Measurements from ENCODE around the gene RYR1.

RYR1 gene

DNA sequence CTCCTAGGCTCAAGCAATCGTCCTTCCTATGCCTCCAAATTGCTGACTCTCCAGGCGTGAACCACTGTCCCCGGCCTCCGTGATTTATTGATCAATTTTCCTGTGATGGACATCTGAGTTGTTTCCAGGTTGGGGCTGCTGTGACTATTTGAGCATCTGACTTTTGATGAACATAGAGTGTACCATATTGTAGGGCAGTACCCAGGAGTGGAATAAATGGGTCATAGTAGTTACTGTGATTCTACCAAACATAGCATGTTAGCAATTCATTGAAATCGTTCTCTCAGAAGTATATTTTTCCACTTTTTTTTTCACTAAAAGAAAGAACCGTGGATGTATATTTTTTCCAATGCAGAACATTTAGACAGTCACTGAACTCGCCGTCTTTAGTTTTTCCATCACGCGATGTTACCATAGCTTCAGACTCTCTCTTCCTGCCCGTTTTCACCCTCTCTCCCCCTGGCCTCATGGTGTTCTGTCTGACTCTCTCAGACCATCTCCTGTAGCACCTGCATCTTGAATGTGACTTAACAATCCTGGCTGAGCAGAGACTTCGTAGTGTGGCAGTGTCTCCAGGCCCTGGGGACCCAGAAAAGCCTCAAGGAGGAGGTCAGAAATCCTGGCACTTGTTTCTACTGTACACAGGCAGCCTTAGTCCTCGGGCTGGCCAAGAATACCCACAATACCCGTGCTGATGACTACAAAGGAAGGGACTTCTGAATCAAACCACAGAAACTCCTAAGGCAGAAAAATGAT is 4.3 kb upstream of the RYR1 start:
- peaks cover 46% of the 10 kb centered on the region for H3K4me1 Mint-ChIP-seq (ENCODE audit: low read depth)
- H3K36me3 Mint-ChIP-seq (ENCODE audit: low read depth): no peaks in the 10 kb centered on the region
- H3K4me3 Mint-ChIP-seq: peak overlapping the region; percentile 36
- peak; percentile 58 for DNase-seq
- H3K9me3 Mint-ChIP-seq: peaks cover 2% of the 10 kb centered on the region
- H3K27me3 Mint-ChIP-seq: peaks cover 10% of the 10 kb centered on the region
- peak overlapping the region; percentile 96 for H3K27ac Mint-ChIP-seq

- DNase-seq: no peak
- Mint-ChIP-seq H3K4me3 (peak overlapping the region; percentile 18), H3K4me1 (ENCODE audit: low read depth) (peaks cover 47% of the 10 kb centered on the region), H3K9me3 (peaks cover 2% of the 10 kb centered on the region), H3K27ac (peak overlapping the region; percentile 96), H3K27me3 (peaks cover 13% of the 10 kb centered on the region), H3K36me3 (ENCODE audit: low read depth) (no peaks in the 10 kb centered on the region)
These were observed 3.7 kb upstream of the RYR1 start for GRCh38 chr19:38429811-38430156.

DNA sequence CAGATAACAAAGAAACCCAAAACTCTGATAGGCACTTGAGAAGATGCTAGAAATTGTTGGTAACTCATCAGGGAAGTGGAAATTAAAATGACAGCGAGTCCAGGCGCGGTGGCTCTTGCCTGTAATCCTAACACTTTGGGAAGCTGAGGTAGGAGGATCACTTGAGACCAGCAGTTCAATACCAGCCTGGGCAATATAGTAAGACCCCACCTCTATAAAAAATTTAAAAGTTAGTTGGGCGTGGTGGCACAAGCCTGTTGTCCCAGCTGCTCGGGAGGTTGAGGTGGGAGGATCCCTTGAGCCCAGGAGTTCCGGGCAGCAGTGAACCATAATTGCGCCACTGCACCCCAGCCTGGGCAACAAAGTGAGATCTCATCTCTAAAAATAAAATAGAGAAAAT is 2.6 kb upstream of the RYR1 start:
- no peak for DNase-seq
- Mint-ChIP-seq H3K9me3 (peaks cover 2% of the 10 kb centered on the region), H3K4me3 (no peak overlapping the region), H3K36me3 (ENCODE audit: low read depth) (no peaks in the 10 kb centered on the region), H3K27ac (no peak overlapping the region), H3K4me1 (ENCODE audit: low read depth) (peaks cover 41% of the 10 kb centered on the region), H3K27me3 (peaks cover 20% of the 10 kb centered on the region)

GRCh38 chr19:38434549-38435051 is 1.1 kb downstream of the RYR1 start:
- H3K9me3 Mint-ChIP-seq: no peaks in the 10 kb centered on the region
- H3K27ac Mint-ChIP-seq: no peak overlapping the region
- peak overlapping the region; percentile 58 for H3K4me3 Mint-ChIP-seq

GRCh38 chr19:38437295-38437694 is 3.8 kb downstream of the RYR1 start:
- Mint-ChIP-seq H3K4me3 (no peak overlapping the region), H3K27me3 (peaks cover 32% of the 10 kb centered on the region), H3K36me3 (ENCODE audit: low read depth) (no peaks in the 10 kb centered on the region), H3K27ac (no peak overlapping the region), H3K9me3 (no peaks in the 10 kb centered on the region), H3K4me1 (ENCODE audit: low read depth) (peaks cover 10% of the 10 kb centered on the region)
- no peak for DNase-seq

More at GRCh38 chr19:38434549-38435051, 1.1 kb downstream of the RYR1 start:
- no peak for DNase-seq
- H3K36me3 Mint-ChIP-seq (ENCODE audit: low read depth): no peaks in the 10 kb centered on the region
- peaks cover 12% of the 10 kb centered on the region for H3K4me1 Mint-ChIP-seq (ENCODE audit: low read depth)
- peaks cover 26% of the 10 kb centered on the region for H3K27me3 Mint-ChIP-seq

GRCh38 chr19:38437917-38438316 is 4.4 kb downstream of the RYR1 start:
- H3K27ac Mint-ChIP-seq: no peak overlapping the region
- no peak overlapping the region for H3K4me3 Mint-ChIP-seq
- no peaks in the 10 kb centered on the region for H3K36me3 Mint-ChIP-seq (ENCODE audit: low read depth)

GRCh38 chr19:38440592-38440991 is 7.1 kb downstream of the RYR1 start:
- no peak overlapping the region for H3K27ac Mint-ChIP-seq
- no peaks in the 10 kb centered on the region for H3K36me3 Mint-ChIP-seq (ENCODE audit: low read depth)
- DNase-seq: no peak
- no peak overlapping the region for H3K4me3 Mint-ChIP-seq
- H3K9me3 Mint-ChIP-seq: no peaks in the 10 kb centered on the region
- H3K27me3 Mint-ChIP-seq: peaks cover 13% of the 10 kb centered on the region
- no peaks in the 10 kb centered on the region for H3K4me1 Mint-ChIP-seq (ENCODE audit: low read depth)

More at GRCh38 chr19:38437917-38438316, 4.4 kb downstream of the RYR1 start:
- Mint-ChIP-seq H3K27me3 (peaks cover 32% of the 10 kb centered on the region), H3K4me1 (ENCODE audit: low read depth) (peaks cover 10% of the 10 kb centered on the region), H3K9me3 (no peaks in the 10 kb centered on the region)
- no peak for DNase-seq

DNA sequence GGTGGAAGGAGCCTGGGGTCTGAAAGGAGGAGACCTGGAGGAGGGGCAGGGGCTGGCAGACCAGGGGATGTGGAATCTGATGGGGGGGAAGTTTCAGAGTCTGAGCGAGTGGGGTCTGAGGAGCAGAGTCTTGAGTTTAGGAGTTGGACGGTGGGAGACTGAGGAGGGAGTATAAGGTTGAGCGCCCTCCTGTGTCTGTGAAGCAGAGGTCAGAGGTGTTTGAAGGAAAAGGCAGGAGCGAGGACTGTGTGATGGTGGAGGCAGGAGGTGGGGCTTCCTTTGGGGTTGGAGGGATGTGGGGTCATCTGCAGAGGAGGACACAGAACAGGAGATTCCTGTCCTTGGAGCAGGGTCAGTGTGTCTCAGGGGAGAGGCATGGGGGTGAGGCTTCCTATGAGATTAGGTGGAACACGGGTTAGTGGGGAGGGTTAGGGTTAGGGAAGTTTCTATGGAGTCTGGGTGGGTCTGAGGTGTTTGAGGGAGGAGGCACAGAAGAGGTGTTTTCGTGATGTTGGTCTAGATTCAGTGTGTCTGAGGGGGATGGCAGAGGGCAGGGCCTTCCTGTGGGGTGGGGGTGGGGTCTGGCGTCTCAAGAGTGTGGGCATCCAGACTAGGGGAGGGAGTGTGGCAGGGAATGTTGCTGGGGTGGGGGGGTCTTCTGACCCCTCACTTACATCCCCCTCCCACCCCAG is 8.3 kb downstream of the RYR1 start:
- Mint-ChIP-seq H3K27ac (no peak overlapping the region), H3K36me3 (ENCODE audit: low read depth) (no peaks in the 10 kb centered on the region), H3K4me3 (no peak overlapping the region), H3K27me3 (peaks cover 13% of the 10 kb centered on the region), H3K4me1 (ENCODE audit: low read depth) (no peaks in the 10 kb centered on the region), H3K9me3 (no peaks in the 10 kb centered on the region)
- no peak for DNase-seq

GRCh38 chr19:38442736-38443135 is 9.2 kb downstream of the RYR1 start:
- no peak for DNase-seq
- Mint-ChIP-seq H3K27ac (no peak overlapping the region), H3K9me3 (no peaks in the 10 kb centered on the region), H3K4me3 (no peak overlapping the region), H3K27me3 (peaks cover 9% of the 10 kb centered on the region), H3K4me1 (ENCODE audit: low read depth) (no peaks in the 10 kb centered on the region), H3K36me3 (ENCODE audit: low read depth) (no peaks in the 10 kb centered on the region)

GRCh38 chr19:38443458-38443999 is 10.0 kb downstream of the RYR1 start:
- Mint-ChIP-seq H3K4me1 (ENCODE audit: low read depth) (no peaks in the 10 kb centered on the region), H3K27me3 (peaks cover 6% of the 10 kb centered on the region), H3K9me3 (no peaks in the 10 kb centered on the region), H3K27ac (no peak overlapping the region), H3K4me3 (no peak overlapping the region), H3K36me3 (ENCODE audit: low read depth) (no peaks in the 10 kb centered on the region)
- DNase-seq: no peak

DNA sequence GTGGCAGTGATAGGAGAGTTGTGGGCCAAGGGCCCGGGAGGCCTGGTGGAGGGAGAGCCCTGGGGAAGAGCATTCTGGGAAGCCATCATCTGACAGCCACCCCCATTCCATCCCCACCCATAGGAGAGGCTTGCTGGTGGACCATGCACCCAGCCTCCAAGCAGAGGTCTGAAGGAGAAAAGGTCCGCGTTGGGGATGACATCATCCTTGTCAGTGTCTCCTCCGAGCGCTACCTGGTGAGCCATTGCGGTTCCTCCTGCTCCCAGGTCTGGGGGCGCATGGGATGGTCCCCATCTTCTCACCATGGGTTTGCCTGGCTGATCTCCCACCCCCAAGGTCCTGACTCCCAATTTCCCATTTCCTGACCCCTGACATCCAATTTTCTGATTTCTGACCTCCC is 10.5 kb downstream of the RYR1 start:
- Mint-ChIP-seq H3K27me3 (peaks cover 6% of the 10 kb centered on the region), H3K27ac (no peak overlapping the region), H3K36me3 (ENCODE audit: low read depth) (no peaks in the 10 kb centered on the region), H3K4me3 (no peak overlapping the region), H3K4me1 (ENCODE audit: low read depth) (no peaks in the 10 kb centered on the region), H3K9me3 (no peaks in the 10 kb centered on the region)
- DNase-seq: no peak

DNA sequence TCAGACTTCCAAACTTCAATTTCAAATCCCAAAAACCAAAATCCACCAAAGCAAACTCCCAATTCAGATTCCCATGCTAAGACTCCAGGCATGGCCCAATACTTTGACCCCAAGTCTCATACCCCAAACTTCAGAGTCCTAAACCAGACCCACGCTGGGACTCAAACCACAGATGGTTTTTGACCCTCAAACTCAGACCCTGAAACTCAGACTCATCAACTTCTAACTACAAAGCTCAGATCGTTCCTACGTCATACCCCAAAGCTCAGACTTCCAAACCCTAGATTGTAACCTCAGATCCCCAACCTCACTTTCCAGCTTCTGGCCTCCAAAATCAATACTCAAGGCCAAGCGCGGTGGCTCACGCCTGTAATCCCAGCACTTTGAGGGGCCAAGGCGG is 11.9 kb downstream of the RYR1 start:
- no peak overlapping the region for H3K27ac Mint-ChIP-seq
- H3K36me3 Mint-ChIP-seq (ENCODE audit: low read depth): no peaks in the 10 kb centered on the region
- peaks cover 6% of the 10 kb centered on the region for H3K27me3 Mint-ChIP-seq
- no peak overlapping the region for H3K4me3 Mint-ChIP-seq
- H3K4me1 Mint-ChIP-seq (ENCODE audit: low read depth): no peaks in the 10 kb centered on the region
- no peak for DNase-seq
- H3K9me3 Mint-ChIP-seq: no peaks in the 10 kb centered on the region

DNA sequence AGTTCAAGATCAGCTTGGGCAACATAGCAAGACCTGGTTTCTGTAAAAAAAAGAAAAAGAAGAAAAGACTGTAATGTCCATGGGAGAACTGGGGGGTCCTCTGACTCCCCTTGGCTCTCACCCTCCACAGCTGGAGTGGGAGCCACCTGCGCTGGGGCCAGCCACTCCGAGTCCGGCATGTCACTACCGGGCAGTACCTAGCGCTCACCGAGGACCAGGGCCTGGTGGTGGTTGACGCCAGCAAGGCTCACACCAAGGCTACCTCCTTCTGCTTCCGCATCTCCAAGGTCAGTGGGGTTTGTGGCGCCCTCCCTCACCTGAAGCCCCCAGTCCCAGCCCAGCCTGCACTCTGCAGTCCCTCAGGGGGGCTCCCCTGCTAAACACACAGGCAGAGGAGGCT is 14.7 kb downstream of the RYR1 start:
- no peaks in the 10 kb centered on the region for H3K36me3 Mint-ChIP-seq (ENCODE audit: low read depth)
- H3K4me1 Mint-ChIP-seq (ENCODE audit: low read depth): no peaks in the 10 kb centered on the region
- no peak for DNase-seq
- no peaks in the 10 kb centered on the region for H3K27me3 Mint-ChIP-seq
- no peak overlapping the region for H3K27ac Mint-ChIP-seq
- H3K4me3 Mint-ChIP-seq: no peak overlapping the region
- H3K9me3 Mint-ChIP-seq: no peaks in the 10 kb centered on the region

- Mint-ChIP-seq H3K4me3 (no peak overlapping the region), H3K4me1 (ENCODE audit: low read depth) (no peaks in the 10 kb centered on the region), H3K36me3 (ENCODE audit: low read depth) (no peaks in the 10 kb centered on the region), H3K9me3 (no peaks in the 10 kb centered on the region), H3K27ac (no peak overlapping the region), H3K27me3 (no peaks in the 10 kb centered on the region)
- DNase-seq: no peak
These were observed 16.0 kb downstream of the RYR1 start for GRCh38 chr19:38449518-38449917.

GRCh38 chr19:38451036-38451435 is 17.5 kb downstream of the RYR1 start:
- Mint-ChIP-seq H3K4me1 (ENCODE audit: low read depth) (no peaks in the 10 kb centered on the region), H3K4me3 (no peak overlapping the region), H3K36me3 (ENCODE audit: low read depth) (no peaks in the 10 kb centered on the region), H3K27me3 (no peaks in the 10 kb centered on the region), H3K27ac (no peak overlapping the region), H3K9me3 (no peaks in the 10 kb centered on the region)
- no peak for DNase-seq
